GM23338 (cell line): ENCODE results near the gene AHDC1. TPM values are rescaled to one million over a fixed set of nuclear protein-coding genes. Genes with fewer than 3 reads are reported as not detected.

Experiments used
- ATAC-seq: fragments of 200-7000 bp; cut with Tn5 transposase; 3 replicates; pipeline ENCODE4 v1.9.1; 2020
- DNase-seq: peaks from one replicate; pipeline ENCODE4 v3.0.0-alpha.2; 2015; ENCODE audit warnings: low spot score
- H2AFZ ChIP-seq: fragments of 200-600 bp; sonication (generic); 2 replicates; pipeline ENCODE4 v1.8.0; 2016; ENCODE audit warnings: antibody characterized with exemption, mild to moderate bottlenecking, moderate library complexity
- H3F3A ChIP-seq: fragments of 200-600 bp; sonication (generic); replicated peaks from 2 replicates; pipeline ENCODE4 v1.8.0; 2017; ENCODE audit warnings: antibody characterized with exemption, mixed run types, low read depth
- H3K27ac ChIP-seq: fragments of 200-600 bp; sonication (generic); 2 replicates; pipeline ENCODE4 v1.6.1; 2016; ENCODE audit warnings: low read depth
- H3K27me3 ChIP-seq: fragments of 200-600 bp; sonication (generic); 2 replicates; pipeline ENCODE4 v1.8.0; 2016; ENCODE audit warnings: mild to moderate bottlenecking, mixed run types, moderate library complexity; ENCODE audit not compliant: insufficient read depth
- H3K36me3 ChIP-seq: fragments of 200-600 bp; sonication (generic); 2 replicates; pipeline ENCODE4 v1.8.0; 2016; ENCODE audit warnings: mild to moderate bottlenecking; ENCODE audit not compliant: insufficient read depth
- H3K4me1 ChIP-seq: fragments of 200-600 bp; sonication (generic); 2 replicates; pipeline ENCODE4 v1.8.0; 2016; ENCODE audit warnings: mild to moderate bottlenecking, moderate library complexity; ENCODE audit not compliant: insufficient read depth
- H3K4me2 ChIP-seq: fragments of 200-600 bp; sonication (generic); 2 replicates; pipeline ENCODE4 v1.7.1; 2017; ENCODE audit warnings: mixed run types
- H3K4me3 ChIP-seq: fragments of 200-600 bp; sonication (generic); 2 replicates; pipeline ENCODE4 v1.6.1; 2016; ENCODE audit warnings: mixed run types
- H3K79me2 ChIP-seq: fragments of 200-600 bp; sonication (generic); replicated peaks from 2 replicates; pipeline ENCODE4 v1.8.0; 2017; ENCODE audit warnings: mild to moderate bottlenecking; ENCODE audit not compliant: insufficient read depth
- H3K9me2 ChIP-seq: fragments of 200-600 bp; sonication (generic); 2 replicates; pipeline ENCODE4 v1.8.0; 2017; ENCODE audit not compliant: insufficient read depth
- H4K20me1 ChIP-seq: fragments of 200-600 bp; sonication (generic); replicated peaks from 2 replicates; pipeline ENCODE4 v1.8.0; 2017; ENCODE audit warnings: mild to moderate bottlenecking; ENCODE audit not compliant: insufficient read depth
- H3K27ac Mint-ChIP-seq: 2 replicates; pipeline ENCODE4 v1.8.0; 2020; ENCODE audit warnings: inconsistent platforms, mild to moderate bottlenecking, moderate library complexity, mixed read lengths
- H3K27me3 Mint-ChIP-seq: 3 replicates; pipeline ENCODE4 v1.8.0; 2022; ENCODE audit warnings: low read depth, mild to moderate bottlenecking, moderate library complexity, mixed read lengths, inconsistent platforms; ENCODE audit not compliant: insufficient read depth, poor library complexity
- H3K36me3 Mint-ChIP-seq: 3 replicates; pipeline ENCODE4 v1.8.0; 2021; ENCODE audit warnings: low read depth, mild to moderate bottlenecking, inconsistent platforms, moderate library complexity, mixed read lengths
- H3K4me1 Mint-ChIP-seq: 3 replicates; pipeline ENCODE4 v1.8.0; 2020; ENCODE audit warnings: mild to moderate bottlenecking, inconsistent platforms, mixed read lengths
- H3K4me3 Mint-ChIP-seq: 3 replicates; pipeline ENCODE4 v1.8.0; 2021; ENCODE audit warnings: moderate library complexity, mild to moderate bottlenecking, inconsistent platforms, mixed read lengths
- H3K9me3 Mint-ChIP-seq: 3 replicates; pipeline ENCODE4 v1.8.0; 2020; ENCODE audit warnings: moderate library complexity, mild to moderate bottlenecking, inconsistent platforms, mixed read lengths
- EZH2 ChIP-seq: fragments of 200-600 bp; sonication (generic); IDR thresholded peaks from one replicate; pipeline ENCODE4 v1.8.0; 2017; ENCODE audit warnings: antibody characterized with exemption, mild to moderate bottlenecking, low read depth; ENCODE audit not compliant: unreplicated experiment
- JUNB ChIP-seq: IDR thresholded peaks from one replicate; pipeline ENCODE4 v1.6.1; 2016; ENCODE audit warnings: antibody characterized with exemption; ENCODE audit not compliant: unreplicated experiment
- NANOG ChIP-seq: IDR thresholded peaks from 2 replicates; pipeline ENCODE4 v1.6.1; 2016; ENCODE audit warnings: antibody characterized with exemption, borderline replicate concordance
- ZNF114 ChIP-seq: fragments of 250-450 bp; sonication (Bioruptor Pico); IDR thresholded peaks from 2 replicates; pipeline ENCODE4 v1.5.0; 2020; ENCODE audit warnings: mild to moderate bottlenecking, moderate library complexity
- ZNF331 ChIP-seq: fragments of 250-450 bp; sonication (Bioruptor Pico); IDR thresholded peaks from 2 replicates; pipeline ENCODE4 v1.5.0; 2020; ENCODE audit warnings: low read depth, mild to moderate bottlenecking, moderate library complexity
- polyA plus RNA-seq: library from polyadenylated mRNA; unstranded; fragments of >200 nt; fragmentation: Nextera tagmentation; extraction: Ambion mirVana; gene quantifications from 2 replicates; pipeline ENCODE4 v1.2.1, GENCODE V29; 2016
- total RNA-seq: library from RNA; depleted of rRNA; stranded (reverse); fragments of >200 nt; shearing (Covaris generic); gene quantifications from 2 replicates; pipeline ENCODE4 v1.2.3, GENCODE V29; 2014
- TF ChIP-seq, protein P1 (sequence below): fragments of 250-450 bp; sonication (Bioruptor Pico); IDR thresholded peaks from 2 replicates; pipeline ENCODE4 v1.5.0; 2020; ENCODE audit warnings: mild to moderate bottlenecking, moderate library complexity
- TF ChIP-seq, protein P2 (sequence below): IDR thresholded peaks from 2 replicates; pipeline ENCODE4 v1.6.1; 2016; ENCODE audit warnings: antibody characterized with exemption

The AHDC1 gene
- total and polyA plus RNA-seq, 2 experiments from 2014 or later, result 8.3 to 22.2 TPM

DNA sequence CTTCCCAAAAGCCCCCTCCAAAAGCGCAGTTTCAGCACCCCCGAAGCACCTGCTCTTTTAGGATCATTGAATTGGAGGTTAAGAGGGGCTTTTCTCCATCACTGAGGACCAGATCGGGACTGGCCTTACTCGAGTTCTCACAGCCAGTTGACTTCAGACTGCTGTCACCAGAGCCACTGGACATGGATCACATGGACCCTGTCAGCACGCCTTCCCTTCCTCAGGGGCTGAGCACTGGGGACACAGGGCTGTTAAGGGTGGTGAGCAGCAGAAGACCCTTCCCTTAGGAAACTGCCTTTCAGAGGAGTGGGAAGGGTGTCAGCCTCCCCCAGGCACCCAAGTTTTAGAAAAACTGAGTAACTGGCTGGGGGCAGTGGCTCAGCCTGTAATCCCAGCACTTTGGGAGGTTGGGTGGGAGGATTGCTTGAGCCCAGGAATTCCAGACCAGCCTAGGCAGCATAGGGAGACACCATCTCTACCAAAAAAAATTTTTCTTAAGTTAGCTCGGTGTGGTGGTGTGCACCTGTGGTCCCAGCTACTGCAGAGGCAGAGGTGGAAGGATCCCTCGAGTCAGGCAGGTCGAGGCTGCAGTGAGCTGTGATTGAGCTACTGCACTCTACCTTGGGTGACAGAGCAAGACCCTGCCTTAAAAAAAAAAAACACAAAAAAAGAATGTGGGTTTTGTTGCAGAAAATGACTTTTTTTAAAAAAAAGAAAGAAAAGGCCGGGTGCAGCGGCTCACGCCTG lies 31.6 kb upstream of the AHDC1 start (continued):
- TF ChIP-seq, protein P1, sequence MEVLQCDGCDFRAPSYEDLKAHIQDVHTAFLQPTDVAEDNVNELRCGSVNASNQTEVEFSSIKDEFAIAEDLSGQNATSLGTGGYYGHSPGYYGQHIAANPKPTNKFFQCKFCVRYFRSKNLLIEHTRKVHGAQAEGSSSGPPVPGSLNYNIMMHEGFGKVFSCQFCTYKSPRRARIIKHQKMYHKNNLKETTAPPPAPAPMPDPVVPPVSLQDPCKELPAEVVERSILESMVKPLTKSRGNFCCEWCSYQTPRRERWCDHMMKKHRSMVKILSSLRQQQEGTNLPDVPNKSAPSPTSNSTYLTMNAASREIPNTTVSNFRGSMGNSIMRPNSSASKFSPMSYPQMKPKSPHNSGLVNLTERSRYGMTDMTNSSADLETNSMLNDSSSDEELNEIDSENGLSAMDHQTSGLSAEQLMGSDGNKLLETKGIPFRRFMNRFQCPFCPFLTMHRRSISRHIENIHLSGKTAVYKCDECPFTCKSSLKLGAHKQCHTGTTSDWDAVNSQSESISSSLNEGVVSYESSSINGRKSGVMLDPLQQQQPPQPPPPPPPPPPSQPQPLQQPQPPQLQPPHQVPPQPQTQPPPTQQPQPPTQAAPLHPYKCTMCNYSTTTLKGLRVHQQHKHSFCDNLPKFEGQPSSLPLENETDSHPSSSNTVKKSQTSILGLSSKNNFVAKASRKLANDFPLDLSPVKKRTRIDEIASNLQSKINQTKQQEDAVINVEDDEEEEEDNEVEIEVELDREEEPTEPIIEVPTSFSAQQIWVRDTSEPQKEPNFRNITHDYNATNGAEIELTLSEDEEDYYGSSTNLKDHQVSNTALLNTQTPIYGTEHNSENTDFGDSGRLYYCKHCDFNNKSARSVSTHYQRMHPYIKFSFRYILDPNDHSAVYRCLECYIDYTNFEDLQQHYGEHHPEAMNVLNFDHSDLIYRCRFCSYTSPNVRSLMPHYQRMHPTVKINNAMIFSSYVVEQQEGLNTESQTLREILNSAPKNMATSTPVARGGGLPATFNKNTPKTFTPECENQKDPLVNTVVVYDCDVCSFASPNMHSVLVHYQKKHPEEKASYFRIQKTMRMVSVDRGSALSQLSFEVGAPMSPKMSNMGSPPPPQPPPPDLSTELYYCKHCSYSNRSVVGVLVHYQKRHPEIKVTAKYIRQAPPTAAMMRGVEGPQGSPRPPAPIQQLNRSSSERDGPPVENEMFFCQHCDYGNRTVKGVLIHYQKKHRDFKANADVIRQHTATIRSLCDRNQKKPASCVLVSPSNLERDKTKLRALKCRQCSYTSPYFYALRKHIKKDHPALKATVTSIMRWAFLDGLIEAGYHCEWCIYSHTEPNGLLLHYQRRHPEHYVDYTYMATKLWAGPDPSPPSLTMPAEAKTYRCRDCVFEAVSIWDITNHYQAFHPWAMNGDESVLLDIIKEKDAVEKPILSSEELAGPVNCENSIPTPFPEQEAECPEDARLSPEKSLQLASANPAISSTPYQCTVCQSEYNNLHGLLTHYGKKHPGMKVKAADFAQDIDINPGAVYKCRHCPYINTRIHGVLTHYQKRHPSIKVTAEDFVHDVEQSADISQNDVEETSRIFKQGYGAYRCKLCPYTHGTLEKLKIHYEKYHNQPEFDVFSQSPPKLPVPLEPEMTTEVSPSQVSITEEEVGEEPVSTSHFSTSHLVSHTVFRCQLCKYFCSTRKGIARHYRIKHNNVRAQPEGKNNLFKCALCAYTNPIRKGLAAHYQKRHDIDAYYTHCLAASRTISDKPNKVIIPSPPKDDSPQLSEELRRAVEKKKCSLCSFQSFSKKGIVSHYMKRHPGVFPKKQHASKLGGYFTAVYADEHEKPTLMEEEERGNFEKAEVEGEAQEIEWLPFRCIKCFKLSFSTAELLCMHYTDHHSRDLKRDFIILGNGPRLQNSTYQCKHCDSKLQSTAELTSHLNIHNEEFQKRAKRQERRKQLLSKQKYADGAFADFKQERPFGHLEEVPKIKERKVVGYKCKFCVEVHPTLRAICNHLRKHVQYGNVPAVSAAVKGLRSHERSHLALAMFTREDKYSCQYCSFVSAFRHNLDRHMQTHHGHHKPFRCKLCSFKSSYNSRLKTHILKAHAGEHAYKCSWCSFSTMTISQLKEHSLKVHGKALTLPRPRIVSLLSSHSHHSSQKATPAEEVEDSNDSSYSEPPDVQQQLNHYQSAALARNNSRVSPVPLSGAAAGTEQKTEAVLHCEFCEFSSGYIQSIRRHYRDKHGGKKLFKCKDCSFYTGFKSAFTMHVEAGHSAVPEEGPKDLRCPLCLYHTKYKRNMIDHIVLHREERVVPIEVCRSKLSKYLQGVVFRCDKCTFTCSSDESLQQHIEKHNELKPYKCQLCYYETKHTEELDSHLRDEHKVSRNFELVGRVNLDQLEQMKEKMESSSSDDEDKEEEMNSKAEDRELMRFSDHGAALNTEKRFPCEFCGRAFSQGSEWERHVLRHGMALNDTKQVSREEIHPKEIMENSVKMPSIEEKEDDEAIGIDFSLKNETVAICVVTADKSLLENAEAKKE (CRISPR knock-in tag), result no peak

DNA sequence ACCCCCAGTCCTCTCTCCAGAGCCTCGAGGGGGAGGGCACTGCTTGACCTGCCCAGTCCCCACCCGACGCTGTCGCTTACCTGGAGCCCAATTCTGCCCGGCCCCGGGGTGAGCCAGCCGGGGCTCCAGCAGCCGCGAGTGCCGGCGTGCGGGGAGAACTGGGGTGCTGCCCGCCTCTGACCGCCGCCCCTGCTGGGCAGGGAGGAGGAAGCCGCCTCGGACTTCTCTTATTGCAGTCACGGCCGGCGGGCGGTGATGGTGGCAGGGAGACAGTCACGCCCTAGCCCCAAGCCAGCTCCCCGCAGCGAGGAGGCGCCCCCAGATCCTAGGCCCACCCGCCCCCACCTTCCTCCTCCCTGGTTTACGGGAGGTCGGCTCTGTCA lies 31.0 kb upstream of the AHDC1 start, which contains the start of gene FGR:
Gene FGR (minus strand): TSS at position 201 of the 383 bp plus-strand sequence. CDS start 11,269 bp downstream, outside the sequence.
- peaks cover 5% of the 10 kb centered on the region for H3F3A ChIP-seq
- ATAC-seq (peak; percentile 48), DNase-seq (peak; percentile 44)
- no peak within 1 kb of the TSS for H3K27ac ChIP-seq
- H3K9me2 ChIP-seq, result no peaks in the 10 kb centered on the region
- peaks cover 43% of the 10 kb centered on the region for H3K27me3 ChIP-seq
- H3K4me3 ChIP-seq, result peak within 1 kb of the TSS; percentile 70
- Mint-ChIP-seq H3K27ac (no peak within 1 kb of the TSS), H3K4me3 (peak within 1 kb of the TSS; percentile 71), H3K27me3 (peaks cover 45% of the 10 kb centered on the region), H3K36me3 (no peaks in the 10 kb centered on the region), H3K4me1 (peaks cover 18% of the 10 kb centered on the region), H3K9me3 (no peaks in the 10 kb centered on the region)
- peak within 1 kb of the TSS; percentile 84 for H3K4me2 ChIP-seq
- peak within 1 kb of the TSS; percentile 100 for H2AFZ ChIP-seq
- H3K4me1 ChIP-seq, result peaks cover 4% of the 10 kb centered on the region; the same call in 1 of the 2 replicates
- no peaks in the 10 kb centered on the region for H3K36me3 ChIP-seq
- no peaks in the 10 kb centered on the region for H3K79me2 ChIP-seq
- no peaks in the 10 kb centered on the region for H4K20me1 ChIP-seq
- TF ChIP-seq ZNF114 (CRISPR knock-in tag), result no peak
- no peak for TF ChIP-seq JUNB
- TF ChIP-seq, protein P2, sequence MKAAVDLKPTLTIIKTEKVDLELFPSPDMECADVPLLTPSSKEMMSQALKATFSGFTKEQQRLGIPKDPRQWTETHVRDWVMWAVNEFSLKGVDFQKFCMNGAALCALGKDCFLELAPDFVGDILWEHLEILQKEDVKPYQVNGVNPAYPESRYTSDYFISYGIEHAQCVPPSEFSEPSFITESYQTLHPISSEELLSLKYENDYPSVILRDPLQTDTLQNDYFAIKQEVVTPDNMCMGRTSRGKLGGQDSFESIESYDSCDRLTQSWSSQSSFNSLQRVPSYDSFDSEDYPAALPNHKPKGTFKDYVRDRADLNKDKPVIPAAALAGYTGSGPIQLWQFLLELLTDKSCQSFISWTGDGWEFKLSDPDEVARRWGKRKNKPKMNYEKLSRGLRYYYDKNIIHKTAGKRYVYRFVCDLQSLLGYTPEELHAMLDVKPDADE, result no peak
- no peak for TF ChIP-seq NANOG
- no peak for TF ChIP-seq EZH2
- TF ChIP-seq, protein P1 (CRISPR knock-in tag), result no peak
- no peak for TF ChIP-seq ZNF331
